ENCODE data around the gene ITPR3.

DNA sequence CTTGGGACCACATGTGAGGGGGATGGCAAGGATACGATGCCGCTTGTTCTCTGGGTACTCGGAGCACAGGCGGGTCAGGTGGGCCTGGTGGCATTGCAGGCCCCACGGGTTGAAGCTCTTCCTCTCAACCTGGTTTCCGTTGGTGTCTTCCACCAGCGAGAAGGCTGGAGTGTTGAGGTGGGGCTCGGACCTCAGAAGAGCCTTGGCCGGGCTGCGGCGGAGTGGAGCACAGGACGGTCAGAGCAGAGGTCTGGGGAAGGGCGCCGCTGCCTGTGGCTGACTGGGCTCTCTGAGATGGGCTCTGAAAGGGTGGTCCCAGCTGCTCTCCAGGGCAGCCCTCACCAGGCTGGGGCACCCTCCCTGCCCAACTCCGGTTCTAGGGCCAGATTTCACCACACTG lies 105.6 kb downstream of the ITPR3 start:
- TF ChIP-seq POLR2A (IDR thresholded peaks at IDR 0.05): no peak
- TF ChIP-seq, protein P1, sequence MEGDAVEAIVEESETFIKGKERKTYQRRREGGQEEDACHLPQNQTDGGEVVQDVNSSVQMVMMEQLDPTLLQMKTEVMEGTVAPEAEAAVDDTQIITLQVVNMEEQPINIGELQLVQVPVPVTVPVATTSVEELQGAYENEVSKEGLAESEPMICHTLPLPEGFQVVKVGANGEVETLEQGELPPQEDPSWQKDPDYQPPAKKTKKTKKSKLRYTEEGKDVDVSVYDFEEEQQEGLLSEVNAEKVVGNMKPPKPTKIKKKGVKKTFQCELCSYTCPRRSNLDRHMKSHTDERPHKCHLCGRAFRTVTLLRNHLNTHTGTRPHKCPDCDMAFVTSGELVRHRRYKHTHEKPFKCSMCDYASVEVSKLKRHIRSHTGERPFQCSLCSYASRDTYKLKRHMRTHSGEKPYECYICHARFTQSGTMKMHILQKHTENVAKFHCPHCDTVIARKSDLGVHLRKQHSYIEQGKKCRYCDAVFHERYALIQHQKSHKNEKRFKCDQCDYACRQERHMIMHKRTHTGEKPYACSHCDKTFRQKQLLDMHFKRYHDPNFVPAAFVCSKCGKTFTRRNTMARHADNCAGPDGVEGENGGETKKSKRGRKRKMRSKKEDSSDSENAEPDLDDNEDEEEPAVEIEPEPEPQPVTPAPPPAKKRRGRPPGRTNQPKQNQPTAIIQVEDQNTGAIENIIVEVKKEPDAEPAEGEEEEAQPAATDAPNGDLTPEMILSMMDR (IDR thresholded peaks at IDR 0.05): no peak

All from lower leg skin (tissue), 3 donors.